B cell (primary cell): Measurements from ENCODE around the gene FANCD2OS. TPM values are rescaled to one million over a fixed set of nuclear protein-coding genes. Genes with fewer than 3 reads are reported as not detected.

ENCODE experiments used
- ATAC-seq: fragments of 200-7000 bp; cut with Tn5 transposase; one replicate; pipeline ENCODE4 v1.10.0; 2021; ENCODE audit warnings: low read depth, mild to moderate bottlenecking, moderate number of reproducible peaks, moderate library complexity
- CTCF ChIA-PET: fragments of 350-600 bp; sonication (Branson Sonifier 250); formaldehyde crosslinking; loops from one replicate; lab custom pipeline; 2021; ENCODE audit warnings: antibody characterized with exemption, inconsistent platforms; lab: Charles Lee
- POLR2A ChIA-PET: fragments of 350-600 bp; sonication (Branson Sonifier 250); formaldehyde crosslinking; loops from one replicate; lab custom pipeline; 2021; ENCODE audit warnings: antibody characterized with exemption; lab: Charles Lee
- DNase-seq: peaks from one replicate; pipeline ENCODE4 v3.0.0; 2013
- H2AFZ ChIP-seq: 2 replicates; pipeline ENCODE4 v1.6.1; 2012; ENCODE audit warnings: mild to moderate bottlenecking, low read depth, low read length; ENCODE audit not compliant: insufficient read depth, poor library complexity, severe bottlenecking
- H3K27ac ChIP-seq, 2 donors: 1 replicate in 1 of 2; 2 replicates in 1 of 2; pipeline ENCODE4 v1.5.1; 2012 to 2013; ENCODE audit warnings: low read length in 2 of 2, mild to moderate bottlenecking in 2 of 2, moderate library complexity in 1 of 2
- H3K27me3 ChIP-seq, 4 experiments: fragments of 200-600 bp in 1 of 4; sonication (generic) in 1 of 4; replicated peaks in 1 of 4; 1 replicate in 2 of 4; 2 replicates in 2 of 4; pipeline versions ENCODE4 v1.6.1 to v1.7.0; 2013 to 2016; ENCODE audit warnings: low read length in 3 of 4, mild to moderate bottlenecking in 2 of 4, mixed read lengths in 1 of 4, moderate library complexity in 1 of 4; ENCODE audit not compliant: insufficient read depth in 4 of 4, control insufficient read depth in 3 of 4; ENCODE audit errors: control extremely low read depth in 1 of 4
- H3K36me3 ChIP-seq, 2 experiments: replicated peaks in 1 of 2; 1 replicate in 1 of 2; 2 replicates in 1 of 2; pipeline versions ENCODE4 v1.6.1 to v1.7.1; 2013; ENCODE audit warnings: low read length in 1 of 2; ENCODE audit not compliant: insufficient read depth in 2 of 2, control insufficient read depth in 1 of 2; ENCODE audit errors: control extremely low read depth in 1 of 2, extremely low read depth in 1 of 2
- H3K4me1 ChIP-seq, 2 donors: fragments of 200-600 bp in 1 of 2; sonication (generic) in 1 of 2; 1 replicate in 1 of 2; 2 replicates in 1 of 2; pipeline versions ENCODE4 v1.5.1 to v1.6.1; 2013 to 2017; ENCODE audit warnings: low read length in 2 of 2; ENCODE audit not compliant: control insufficient read depth in 2 of 2, insufficient read depth in 2 of 2
- H3K4me2 ChIP-seq: replicated peaks from 2 replicates; pipeline ENCODE3; 2012; ENCODE audit warnings: mild to moderate bottlenecking, low read depth, low read length; ENCODE audit not compliant: poor library complexity, severe bottlenecking
- H3K4me3 ChIP-seq, 5 experiments: fragments of 200-600 bp in 1 of 5; sonication (generic) in 1 of 5; 1 replicate in 3 of 5; 2 replicates in 2 of 5; pipeline versions ENCODE4 v1.5.1 to v1.7.0; 2011 to 2016; ENCODE audit warnings: low read length in 4 of 5, mild to moderate bottlenecking in 4 of 5, low read depth in 2 of 5, control low read depth in 1 of 5, moderate library complexity in 1 of 5; ENCODE audit not compliant: insufficient read depth in 1 of 5; ENCODE audit errors: control extremely low read depth in 1 of 5, extremely low read depth in 1 of 5
- H3K79me2 ChIP-seq: fragments of 200-600 bp; sonication (generic); one replicate; pipeline ENCODE4 v1.6.0; 2016; ENCODE audit warnings: low read length; ENCODE audit not compliant: control insufficient read depth, insufficient read depth
- H3K9ac ChIP-seq: fragments of 200-600 bp; sonication (generic); 2 replicates; pipeline ENCODE4 v1.6.1; 2017; ENCODE audit warnings: mild to moderate bottlenecking, low read length, moderate library complexity
- H3K9me3 ChIP-seq, 3 donors: one replicate each; pipeline versions ENCODE4 v1.6.1 to v1.7.1; 2013; ENCODE audit warnings: low read length in 2 of 3; ENCODE audit not compliant: control insufficient read depth in 2 of 3, insufficient read depth in 1 of 3; ENCODE audit errors: control extremely low read depth in 1 of 3
- H4K20me1 ChIP-seq: 2 replicates; pipeline ENCODE4 v1.6.0; 2012; ENCODE audit warnings: mild to moderate bottlenecking, low read length; ENCODE audit not compliant: insufficient read depth, control insufficient read depth, poor library complexity, severe bottlenecking
- H3K27ac Mint-ChIP-seq: one replicate; pipeline ENCODE4 v1.8.0; 2021; ENCODE audit warnings: mixed read lengths
- H3K27me3 Mint-ChIP-seq: one replicate; pipeline ENCODE4 v1.8.0; 2021; ENCODE audit warnings: mixed read lengths
- H3K4me1 Mint-ChIP-seq: one replicate; pipeline ENCODE4 v1.8.0; 2021; ENCODE audit warnings: mixed read lengths
- H3K4me3 Mint-ChIP-seq: one replicate; pipeline ENCODE4 v1.8.0; 2021; ENCODE audit warnings: mixed read lengths
- H3K9me3 Mint-ChIP-seq: one replicate; pipeline ENCODE4 v1.8.0; 2022; ENCODE audit warnings: mixed read lengths; ENCODE audit not compliant: insufficient read depth
- EZH2 ChIP-seq: IDR thresholded peaks from 2 replicates; pipeline ENCODE4 v1.6.1; 2012; ENCODE audit warnings: borderline replicate concordance, low read depth, mild to moderate bottlenecking, moderate library complexity, low read length; ENCODE audit not compliant: insufficient read depth, poor library complexity, severe bottlenecking
- WGBS: methylation state at CpG from one replicate; pipeline ENCODE4 v1.1.5; 2013; ENCODE audit warnings: missing lambda C conversion rate; ENCODE audit not compliant: insufficient coverage; 5-methylcytosine and 5-hydroxymethylcytosine counted together
- intact Hi-C: fragments of 100-400 bp; cut with micrococcal nuclease; formaldehyde crosslinking; loops from one replicate; pipeline ENCODE4 v1.10.0; 2022
- polyA plus RNA-seq: library from polyadenylated mRNA; depleted of rRNA; stranded (reverse); fragments of >200 nt; gene quantifications from 2 replicates; pipeline ENCODE4 v1.2.3, GENCODE V29; 2012
- total RNA-seq, 2 donors: library from RNA; stranded (reverse); fragments of 120-200 nt in 1 of 2; gene quantifications; 1 replicate in 1 of 2; 2 replicates in 1 of 2; pipeline versions ENCODE4 v1.2.3 to v1.2.4, GENCODE V29; 2013 to 2022
- TF ChIP-seq, protein P1 (sequence below): fragments of 200-600 bp; IDR thresholded peaks from one replicate; pipeline ENCODE4 v1.8.0; 2022; ENCODE audit warnings: antibody characterized with exemption, mild to moderate bottlenecking

The FANCD2OS gene
- total and polyA plus RNA-seq, 2 donors (not counting 1 experiment from before 2014, with no cell fraction given): not detected

DNA sequence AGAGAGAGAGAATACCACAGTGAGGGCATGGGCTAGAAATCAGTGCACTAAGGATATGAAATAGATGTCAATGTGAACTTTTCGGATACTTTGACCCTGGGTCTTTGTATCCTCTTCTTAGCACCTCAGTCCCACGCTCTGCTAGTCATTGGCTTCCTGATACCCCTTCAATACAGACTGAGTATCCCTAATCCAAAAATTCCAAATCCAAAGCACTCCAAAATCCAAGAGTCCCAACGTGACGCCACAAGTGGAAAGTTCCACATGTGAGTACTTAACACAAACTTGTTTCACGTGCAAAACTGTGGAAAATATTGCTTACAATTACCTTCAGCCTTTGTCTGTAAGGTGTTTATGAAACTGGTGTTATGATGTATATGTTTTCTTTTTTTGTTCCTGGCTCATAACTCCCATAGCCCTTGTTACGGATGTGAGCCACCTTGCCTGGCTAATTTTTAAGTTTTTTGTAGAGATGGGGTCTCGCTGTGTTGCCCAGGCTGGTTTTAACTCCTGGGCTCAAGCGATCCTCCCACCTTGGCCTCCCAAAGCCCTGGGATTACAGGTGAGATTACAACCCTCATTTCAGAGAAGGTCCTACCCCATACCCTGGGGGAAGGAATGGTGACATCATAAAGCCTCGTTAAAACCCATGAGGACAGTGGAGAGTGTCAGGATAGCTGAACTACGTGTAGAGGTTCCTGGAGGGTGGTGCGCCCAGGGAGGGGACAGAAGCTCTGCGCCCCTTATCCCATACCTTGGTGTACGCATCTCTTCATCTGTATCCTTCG lies 46.5 kb upstream of the FANCD2OS start:
- ChIA-PET CTCF (no interaction called here), POLR2A (interaction anchor here (0.6 kb wide), 1 partner anchor 30 kb away, joined by 3 read pairs; no protein-coding TSS in a partner anchor)
- peaks cover 10% of the 10 kb centered on the region for H4K20me1 ChIP-seq
- no peaks in the 10 kb centered on the region for H3K9me3 Mint-ChIP-seq
- H3K4me1 Mint-ChIP-seq: peaks cover 6% of the 10 kb centered on the region
- H3K9me3 ChIP-seq: no peaks in the 10 kb centered on the region
- WGBS: 100% methylated on average over 3 of the region's 14 CpGs
- no peak overlapping the region for H3K4me3 Mint-ChIP-seq
- ATAC-seq (no peak), DNase-seq (no peak)
- H3K4me3 ChIP-seq: no peak overlapping the region
- H3K4me1 ChIP-seq: peaks cover 3 to 5% of the 10 kb centered on the region in 2 donors
- H2AFZ ChIP-seq: no peak overlapping the region
- intact Hi-C loops: no loop called here
- no peak overlapping the region for H3K4me2 ChIP-seq
- no peaks in the 10 kb centered on the region for H3K27me3 ChIP-seq
- peaks cover 9 to 34% of the 10 kb centered on the region in 2 experiments for H3K36me3 ChIP-seq
- no peaks in the 10 kb centered on the region for H3K27me3 Mint-ChIP-seq
- peaks cover 25% of the 10 kb centered on the region for H3K79me2 ChIP-seq
- no peak overlapping the region for H3K27ac Mint-ChIP-seq
- H3K27ac ChIP-seq: no peak overlapping the region
- H3K9ac ChIP-seq: no peak overlapping the region
- no peak for TF ChIP-seq EZH2
- TF ChIP-seq, protein P1, sequence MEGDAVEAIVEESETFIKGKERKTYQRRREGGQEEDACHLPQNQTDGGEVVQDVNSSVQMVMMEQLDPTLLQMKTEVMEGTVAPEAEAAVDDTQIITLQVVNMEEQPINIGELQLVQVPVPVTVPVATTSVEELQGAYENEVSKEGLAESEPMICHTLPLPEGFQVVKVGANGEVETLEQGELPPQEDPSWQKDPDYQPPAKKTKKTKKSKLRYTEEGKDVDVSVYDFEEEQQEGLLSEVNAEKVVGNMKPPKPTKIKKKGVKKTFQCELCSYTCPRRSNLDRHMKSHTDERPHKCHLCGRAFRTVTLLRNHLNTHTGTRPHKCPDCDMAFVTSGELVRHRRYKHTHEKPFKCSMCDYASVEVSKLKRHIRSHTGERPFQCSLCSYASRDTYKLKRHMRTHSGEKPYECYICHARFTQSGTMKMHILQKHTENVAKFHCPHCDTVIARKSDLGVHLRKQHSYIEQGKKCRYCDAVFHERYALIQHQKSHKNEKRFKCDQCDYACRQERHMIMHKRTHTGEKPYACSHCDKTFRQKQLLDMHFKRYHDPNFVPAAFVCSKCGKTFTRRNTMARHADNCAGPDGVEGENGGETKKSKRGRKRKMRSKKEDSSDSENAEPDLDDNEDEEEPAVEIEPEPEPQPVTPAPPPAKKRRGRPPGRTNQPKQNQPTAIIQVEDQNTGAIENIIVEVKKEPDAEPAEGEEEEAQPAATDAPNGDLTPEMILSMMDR: no peak

DNA sequence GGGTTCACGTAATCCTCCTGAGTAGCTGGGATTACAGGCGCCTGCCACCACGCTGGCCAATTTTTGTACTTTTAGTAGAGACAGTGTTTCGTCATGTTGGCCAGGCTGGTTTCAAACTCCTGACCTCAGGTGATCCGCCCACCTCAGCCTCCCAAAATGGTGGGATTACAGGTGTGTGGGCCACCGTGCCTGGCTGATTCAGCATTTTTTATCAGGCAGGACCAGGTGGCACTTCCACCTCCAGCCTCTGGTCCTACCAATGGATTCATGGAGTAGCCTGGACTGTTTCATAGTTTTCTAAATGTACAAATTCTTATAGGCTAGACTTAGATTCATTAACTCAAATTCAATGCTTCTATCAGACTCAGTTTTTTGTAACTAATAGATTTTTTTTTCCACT lies 42.9 kb upstream of the FANCD2OS start:
- 90% methylated on average over 3 of the region's 6 CpGs for WGBS
- no peak for ATAC-seq
- peaks cover 59% of the 10 kb centered on the region for H3K79me2 ChIP-seq
- H3K27me3 Mint-ChIP-seq: no peaks in the 10 kb centered on the region
- no peak overlapping the region for H3K27ac ChIP-seq
- CTCF ChIA-PET: interaction anchor here (1.0 to 1.2 kb wide), 2 partner anchors 12 to 21 kb away, joined by 3 to 5 read pairs; no protein-coding TSS in a partner anchor
- H3K4me1 ChIP-seq: peaks cover 10 to 18% of the 10 kb centered on the region in 2 donors
- no peaks in the 10 kb centered on the region for H3K9me3 Mint-ChIP-seq
- H3K9ac ChIP-seq: no peak overlapping the region
- H3K36me3 ChIP-seq: peaks cover 9 to 56% of the 10 kb centered on the region in 2 experiments
- no peak overlapping the region for H3K4me2 ChIP-seq
- POLR2A ChIA-PET: interaction anchor here (1.4 kb wide), 1 partner anchor 75 kb away, joined by 5 read pairs; no protein-coding TSS in a partner anchor
- intact Hi-C loops: no loop called here
- no peak overlapping the region for H3K4me3 Mint-ChIP-seq
- no peaks in the 10 kb centered on the region for H3K27me3 ChIP-seq
- DNase-seq: no peak
- no peak overlapping the region for H2AFZ ChIP-seq
- no peak overlapping the region for H3K27ac Mint-ChIP-seq
- no peak for TF ChIP-seq EZH2
- TF ChIP-seq, protein P1: no peak
- peaks cover 20% of the 10 kb centered on the region for H3K4me1 Mint-ChIP-seq
- H3K9me3 ChIP-seq: no peaks in the 10 kb centered on the region
- peaks cover 30% of the 10 kb centered on the region for H4K20me1 ChIP-seq
- H3K4me3 ChIP-seq: no peak overlapping the region
